Epithelial cell of proximal tubule (primary cell): Measurements from ENCODE around the gene UBP1. TPM values are rescaled to one million over a fixed set of nuclear protein-coding genes. Genes with fewer than 3 reads are reported as not detected.
A peak's percentile ranks its signal among the peaks of the same experiment; 100 is the strongest.

ENCODE experiments used
- DNase-seq: peaks from one replicate; pipeline ENCODE4 v3.0.0-alpha.2; 2011; ENCODE audit warnings: low read depth
- H3K4me3 ChIP-seq: 2 replicates; pipeline ENCODE4 v1.5.1; 2011; ENCODE audit warnings: low read depth, mild to moderate bottlenecking, low read length
- CTCF ChIP-seq: conservative IDR thresholded peaks from 2 replicates; pipeline ENCODE4 v1.5.1; 2012; ENCODE audit warnings: low read depth, mild to moderate bottlenecking, low read length
- total RNA-seq: library from RNA; depleted of rRNA; stranded (reverse); fragments of >200 nt; gene quantifications from 2 replicates; pipeline ENCODE4 v1.2.3, GENCODE V29; 2015

The UBP1 gene
- total RNA-seq, 1 donor from 2014 or later: 38.3 TPM

- DNase-seq: no peak
- no peak for TF ChIP-seq CTCF
- no peak overlapping the region for H3K4me3 ChIP-seq
Observed at GRCh38 chr3:33442190-33442589, 2.0 kb upstream of the UBP1 start.

- no peak for TF ChIP-seq CTCF
- H3K4me3 ChIP-seq: peak overlapping the region; percentile 63
- no peak for DNase-seq
Observed at GRCh38 chr3:33441225-33441976, 1.2 kb upstream of the UBP1 start.

GRCh38 chr3:33439546-33440327 lies 468 bp downstream of the UBP1 start:
- DNase-seq: no peak
- TF ChIP-seq CTCF: no peak
- peak overlapping the region; percentile 68 for H3K4me3 ChIP-seq

- peak overlapping the region; percentile 68 for H3K4me3 ChIP-seq
- no peak for DNase-seq
- TF ChIP-seq CTCF: no peak
Observed at GRCh38 chr3:33438881-33439545, 1.2 kb downstream of the UBP1 start.

- no peak for DNase-seq
- peak overlapping the region; percentile 68 for H3K4me3 ChIP-seq
- no peak for TF ChIP-seq CTCF
Observed at GRCh38 chr3:33438284-33438668, 1.9 kb downstream of the UBP1 start.

GRCh38 chr3:33437556-33438283 lies 2.5 kb downstream of the UBP1 start:
- no peak for DNase-seq

More at GRCh38 chr3:33437556-33438283, 2.5 kb downstream of the UBP1 start:
- no peak for TF ChIP-seq CTCF
- peak overlapping the region; percentile 68 for H3K4me3 ChIP-seq
